Endothelial cell of umbilical vein (primary cell): ENCODE results near the gene CLRN3. TPM values are rescaled to one million over a fixed set of nuclear protein-coding genes. Genes with fewer than 3 reads are reported as not detected.

Source experiments
- BruUV-seq: library from RNA; stranded (reverse); fragments of 400-500 nt; replicated peaks from 2 replicates; lab custom pipeline; 2021; lab: Mats Ljungman, UMichigan
- CTCF ChIA-PET: fragments of 300-600, 350-600 bp; sonication (Branson Sonifier 250); formaldehyde crosslinking; loops from one replicate; lab custom pipeline; 2021; ENCODE audit warnings: antibody characterized with exemption, inconsistent platforms; lab: Charles Lee
- POLR2A ChIA-PET: fragments of 300-600, 350-600 bp; sonication (Branson Sonifier 250); formaldehyde crosslinking; loops from one replicate; lab custom pipeline; 2021; ENCODE audit warnings: antibody characterized with exemption, inconsistent platforms; lab: Charles Lee
- DNase-seq: peaks from one replicate; pipeline ENCODE4 v3.0.0-alpha.2; 2011; ENCODE audit warnings: low read depth, low spot score
- FAIRE-seq: peaks from 2 replicates; lab custom pipeline; 2011; peaks lifted over from hg19 to GRCh38; lab: Jason Lieb, UNC
- H2AFZ ChIP-seq: 2 replicates; pipeline ENCODE4 v1.6.0; 2012; ENCODE audit warnings: low read depth, low read length, control low read depth, inconsistent platforms
- H3K27ac ChIP-seq: 2 replicates; pipeline ENCODE4 v1.5.1; 2011; ENCODE audit warnings: low read depth, mild to moderate bottlenecking, control low read depth, low read length, moderate library complexity; ENCODE audit not compliant: insufficient read depth
- H3K27me3 ChIP-seq, 2 experiments: 2 replicates each; pipeline versions ENCODE4 v1.6.0 to v1.6.1; 2011; ENCODE audit warnings: low read length in 2 of 2, mixed read lengths in 1 of 2; ENCODE audit not compliant: control insufficient read depth in 2 of 2, insufficient read depth in 2 of 2
- H3K36me3 ChIP-seq, 2 experiments: 2 replicates in 1 of 2; 3 replicates in 1 of 2; pipeline ENCODE4 v1.5.1; 2011; ENCODE audit warnings: low read length in 2 of 2, mild to moderate bottlenecking in 1 of 2, moderate library complexity in 1 of 2; ENCODE audit not compliant: control insufficient read depth in 2 of 2, insufficient read depth in 2 of 2; ENCODE audit errors: extremely low read depth in 1 of 2
- H3K4me1 ChIP-seq: 3 replicates; pipeline ENCODE4 v1.5.1; 2011; ENCODE audit warnings: mild to moderate bottlenecking, low read length; ENCODE audit not compliant: control insufficient read depth, insufficient read depth; ENCODE audit errors: extremely low read depth
- H3K4me2 ChIP-seq: 2 replicates; pipeline ENCODE4 v1.6.1; 2011; ENCODE audit warnings: low read length, control low read depth, mixed read lengths; ENCODE audit not compliant: insufficient read depth
- H3K4me3 ChIP-seq, 3 experiments: fragments of 200-600 bp in 1 of 3; sonication (generic), shearing (Covaris generic) in 1 of 3; replicated peaks in 1 of 3; 2 replicates each; pipeline ENCODE4 v1.5.1; 2011 to 2016; ENCODE audit warnings: control low read depth in 3 of 3, low read length in 3 of 3, mild to moderate bottlenecking in 2 of 3, inconsistent platforms in 1 of 3, low read depth in 1 of 3, moderate library complexity in 1 of 3; ENCODE audit not compliant: insufficient read depth in 1 of 3
- H3K79me2 ChIP-seq: 2 replicates; pipeline ENCODE4 v1.6.0; 2012; ENCODE audit warnings: low read length, inconsistent platforms; ENCODE audit not compliant: control insufficient read depth, insufficient read depth
- H3K9ac ChIP-seq: replicated peaks from 2 replicates; pipeline ENCODE3; 2011; ENCODE audit warnings: low read length, control low read depth; ENCODE audit not compliant: insufficient read depth; ENCODE audit errors: extremely low read depth
- H3K9me1 ChIP-seq: replicated peaks from 3 replicates; pipeline ENCODE4 v1.6.0; 2011; ENCODE audit warnings: mild to moderate bottlenecking, low read length; ENCODE audit not compliant: control insufficient read depth, insufficient read depth; ENCODE audit errors: extremely low read depth
- H3K9me3 ChIP-seq: replicated peaks from 2 replicates; pipeline ENCODE4 v1.5.1; 2012; ENCODE audit warnings: low read length, inconsistent platforms; ENCODE audit not compliant: control insufficient read depth, insufficient read depth
- H4K20me1 ChIP-seq: replicated peaks from 2 replicates; pipeline ENCODE3; 2011; ENCODE audit warnings: mild to moderate bottlenecking, low read length; ENCODE audit not compliant: control insufficient read depth, insufficient read depth; ENCODE audit errors: extremely low read depth
- CTCF ChIP-seq, 2 donors: IDR thresholded peaks; 1 replicate in 1 of 2; 2 replicates in 1 of 2; pipeline ENCODE4 v1.5.1; 2011; ENCODE audit warnings: low read length in 2 of 2, mild to moderate bottlenecking in 2 of 2, moderate library complexity in 2 of 2, control low read depth in 1 of 2, inconsistent platforms in 1 of 2, low read depth in 1 of 2; ENCODE audit not compliant: insufficient read depth in 1 of 2; ENCODE audit errors: extremely low read depth in 1 of 2
- FOS ChIP-seq: IDR thresholded peaks from 2 replicates; pipeline ENCODE4 v1.6.1; 2011; ENCODE audit warnings: mild to moderate bottlenecking, low read length, moderate library complexity, borderline replicate concordance; ENCODE audit not compliant: insufficient read depth
- GATA2 ChIP-seq: IDR thresholded peaks from 2 replicates; pipeline ENCODE4 v1.7.0; 2011; ENCODE audit warnings: low read depth, mild to moderate bottlenecking, moderate library complexity, mixed read lengths, low read length; ENCODE audit not compliant: insufficient read length, insufficient read depth
- JUN ChIP-seq: IDR thresholded peaks from 2 replicates; pipeline ENCODE4 v1.6.1; 2011; ENCODE audit warnings: borderline replicate concordance, low read depth; ENCODE audit not compliant: insufficient read length, insufficient read depth
- MYC ChIP-seq: IDR thresholded peaks from one replicate; pipeline ENCODE4 v1.6.1; 2011; ENCODE audit warnings: mild to moderate bottlenecking, low read depth, low read length
- POLR2A ChIP-seq: IDR thresholded peaks from 2 replicates; pipeline ENCODE4 v1.6.1; 2012; ENCODE audit warnings: low read depth, mild to moderate bottlenecking, control low read depth, low read length
- dilution Hi-C: fragments of 300-500 bp; cut with MboI; formaldehyde crosslinking; loops from one replicate; pipeline ENCODE4 v1.15.0; 2019; ENCODE audit warnings: low sequenced_read_pairs; ENCODE audit not compliant: extremely low pct_ligation_motif_present
- intact Hi-C: fragments of 100-400 bp; cut with micrococcal nuclease; formaldehyde crosslinking; loops from one replicate; pipeline ENCODE4 v1.10.0; 2022
- polyA plus RNA-seq, 4 experiments: library from polyadenylated mRNA; depleted of rRNA in 3 of 4; stranded (reverse) in 3 of 4; unstranded in 1 of 4; fragments of >200 nt; gene quantifications; 2 replicates each; pipeline versions ENCODE4 v1.2.1 to v1.2.3, GENCODE V29; 2011 to 2012; ENCODE audit warnings: missing spikeins in 1 of 4
- total RNA-seq: library from RNA; stranded (reverse); gene quantifications from 2 replicates; pipeline ENCODE4 v1.2.3, GENCODE V29; 2021

CLRN3 gene
- total and polyA plus RNA-seq, 2 donors (not counting 3 experiments of a cell fraction or from before 2014, with no cell fraction given) = 0.07 TPM; not detected in 1

GRCh38 chr10:127937069-127937468, 44.3 kb upstream of the CLRN3 start:
- Histone ChIP-seq H3K9ac (no peak overlapping the region), H3K4me2 (no peak overlapping the region), H3K79me2 (no peaks in the 10 kb centered on the region), H3K36me3 (peaks cover 0 to 13% of the 10 kb centered on the region in 2 experiments), H3K4me1 (peaks cover 16% of the 10 kb centered on the region), H3K4me3 (no peak overlapping the region), H3K27ac (no peak overlapping the region), H3K27me3 (no peaks in the 10 kb centered on the region), H2AFZ (no peak overlapping the region), H3K9me3 (no peaks in the 10 kb centered on the region), H4K20me1 (no peaks in the 10 kb centered on the region), H3K9me1 (no peaks in the 10 kb centered on the region)
- TF ChIP-seq FOS = no peak
- no peak for TF ChIP-seq POLR2A
- dilution Hi-C loops = no loop called here
- FAIRE-seq (no peak), DNase-seq (no peak)
- BruUV-seq = no TSS peak
- ChIA-PET POLR2A (no interaction called here), CTCF (interaction anchor here (0.9 to 1.6 kb wide), 2 partner anchors 15 to 30 kb away, joined by 3 read pairs; partner anchors contain the start of gene PTPRE)
- intact Hi-C loops = no loop called here

DNA sequence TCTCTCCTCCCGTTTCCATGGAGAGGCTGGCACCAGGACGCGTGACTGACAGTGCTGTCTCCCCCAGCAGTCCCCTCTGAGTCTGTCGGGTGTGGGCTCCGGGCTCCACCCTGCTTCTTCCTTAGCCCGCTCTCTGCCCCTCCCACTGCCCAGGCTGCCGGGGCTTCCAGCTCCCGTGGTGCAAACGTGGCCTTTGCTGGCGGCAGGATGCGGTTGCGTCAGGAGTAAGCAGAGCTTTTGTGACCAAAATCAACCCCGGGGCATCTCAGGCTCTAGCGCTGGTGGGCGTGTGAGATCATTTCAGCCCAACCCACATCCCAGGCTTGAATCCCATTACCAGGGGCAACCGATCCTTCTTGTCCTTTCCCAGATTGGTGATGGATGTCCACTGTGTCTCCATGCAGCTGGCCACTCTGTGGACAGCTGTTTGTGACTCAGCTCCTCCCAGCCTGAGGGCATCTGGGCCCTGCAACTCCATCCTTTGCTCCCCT, 42.4 kb upstream of the CLRN3 start:
- Histone ChIP-seq H3K4me2 (no peak overlapping the region), H3K27me3 (no peaks in the 10 kb centered on the region), H3K27ac (no peak overlapping the region), H3K36me3 (peaks cover 0 to 13% of the 10 kb centered on the region in 2 experiments), H3K9ac (no peak overlapping the region), H3K79me2 (no peaks in the 10 kb centered on the region), H3K4me1 (peaks cover 7% of the 10 kb centered on the region), H3K4me3 (no peak overlapping the region), H2AFZ (no peak overlapping the region), H3K9me1 (no peaks in the 10 kb centered on the region), H3K9me3 (no peaks in the 10 kb centered on the region), H4K20me1 (no peaks in the 10 kb centered on the region)
- intact Hi-C loops = no loop called here
- TF ChIP-seq CTCF (IDR thresholded peaks at IDR 0.05; ENCODE audit: extremely low read depth in 1 of 2, insufficient read depth in 1 of 2, low read depth in 1 of 2, low read length in 2 of 2) = no peak
- TF ChIP-seq POLR2A = no peak
- no peak for TF ChIP-seq JUN
- no peak for TF ChIP-seq GATA2
- no peak for TF ChIP-seq MYC
- FAIRE-seq = no peak
- BruUV-seq = no TSS peak
- ChIA-PET CTCF (interaction anchor here (1.3 kb wide), 1 partner anchor 17 kb away, joined by 5 read pairs; no protein-coding TSS in a partner anchor), POLR2A (no interaction called here)
- dilution Hi-C loops = no loop called here
- DNase-seq = no peak
